Measurements from ENCODE around the gene NCEH1.
"Not testable (repeated sequence)": the region's sequence is repeated elsewhere in the genome, so short reads cannot be mapped to it uniquely, and the experiment has no call there.

The NCEH1 gene

GRCh38 chr3:172596394-172596706 lies 114.5 kb downstream of the NCEH1 start:
- DNase-seq: no peak
- in situ Hi-C loops (cut with MboI; ENCODE audit: low pct_unique_long_range_greater_than_20kb, low sequenced_read_pairs): no loop called here

GRCh38 chr3:172595664-172596393 lies 115.0 kb downstream of the NCEH1 start:
- in situ Hi-C loops (cut with MboI; ENCODE audit: low pct_unique_long_range_greater_than_20kb, low sequenced_read_pairs): no loop called here
- DNase-seq: peak; percentile 72

GRCh38 chr3:172594900-172595663 lies 115.8 kb downstream of the NCEH1 start:
- DNase-seq; in situ Hi-C loops (cut with MboI; ENCODE audit: low pct_unique_long_range_greater_than_20kb, low sequenced_read_pairs): not testable (repeated sequence)

- DNase-seq: no peak
- in situ Hi-C loops (cut with MboI; ENCODE audit: low pct_unique_long_range_greater_than_20kb, low sequenced_read_pairs): no loop called here
Observed at GRCh38 chr3:172592898-172593669, 117.8 kb downstream of the NCEH1 start.

- in situ Hi-C loops (cut with MboI; ENCODE audit: low pct_unique_long_range_greater_than_20kb, low sequenced_read_pairs): no loop called here
- DNase-seq: peak; percentile 71
Observed at GRCh38 chr3:172591876-172592771, 118.7 kb downstream of the NCEH1 start.

- no peak for DNase-seq
- in situ Hi-C loops (cut with MboI; ENCODE audit: low pct_unique_long_range_greater_than_20kb, low sequenced_read_pairs): no loop called here
Observed at GRCh38 chr3:172591125-172591605, 119.7 kb downstream of the NCEH1 start.

- DNase-seq: no peak
- in situ Hi-C loops (cut with MboI; ENCODE audit: low pct_unique_long_range_greater_than_20kb, low sequenced_read_pairs): no loop called here
Observed at GRCh38 chr3:172586436-172586835, 124.4 kb downstream of the NCEH1 start.

- in situ Hi-C loops (cut with MboI; ENCODE audit: low pct_unique_long_range_greater_than_20kb, low sequenced_read_pairs): no loop called here
- DNase-seq: no peak
Observed at GRCh38 chr3:172585954-172586353, 124.9 kb downstream of the NCEH1 start.

GRCh38 chr3:172582712-172583111 lies 128.2 kb downstream of the NCEH1 start:
- DNase-seq: no peak
- in situ Hi-C loops (cut with MboI; ENCODE audit: low pct_unique_long_range_greater_than_20kb, low sequenced_read_pairs): no loop called here

GRCh38 chr3:172581757-172582166 lies 129.1 kb downstream of the NCEH1 start:
- DNase-seq: no peak
- in situ Hi-C loops (cut with MboI; ENCODE audit: low pct_unique_long_range_greater_than_20kb, low sequenced_read_pairs): no loop called here

GRCh38 chr3:172580680-172581401 lies 130.0 kb downstream of the NCEH1 start:
- DNase-seq: peak; percentile 45

More at GRCh38 chr3:172580680-172581401, 130.0 kb downstream of the NCEH1 start:
- in situ Hi-C loops (cut with MboI; ENCODE audit: low pct_unique_long_range_greater_than_20kb, low sequenced_read_pairs): no loop called here
